Mesendoderm (in vitro differentiated cells): ENCODE data around the gene NXN.
"Not testable (repeated sequence)": the region's sequence is repeated elsewhere in the genome, so short reads cannot be mapped to it uniquely, and the experiment has no call there.

Source experiments
- DNase-seq: peaks from one replicate; pipeline ENCODE4 v3.0.0; 2013
- H2AK5ac ChIP-seq: 2 replicates; pipeline ENCODE4 v1.6.1; 2013; ENCODE audit warnings: low read length, inconsistent platforms
- H2BK120ac ChIP-seq: 2 replicates; pipeline ENCODE4 v1.6.1; 2013; ENCODE audit warnings: low read depth, mild to moderate bottlenecking, low read length, moderate library complexity, mixed read lengths
- H2BK15ac ChIP-seq: replicated peaks from 2 replicates; pipeline ENCODE4 v1.6.1; 2013; ENCODE audit warnings: low read depth, mild to moderate bottlenecking, moderate library complexity
- H2BK5ac ChIP-seq: 2 replicates; pipeline ENCODE4 v1.6.1; 2013; ENCODE audit warnings: low read length, inconsistent platforms
- H3K18ac ChIP-seq: 2 replicates; pipeline ENCODE4 v1.6.1; 2013; ENCODE audit warnings: mild to moderate bottlenecking, low read length, mixed read lengths
- H3K23ac ChIP-seq: one replicate; pipeline ENCODE4 v1.6.1; 2013; ENCODE audit warnings: low read length
- H3K27ac ChIP-seq: 2 replicates; pipeline ENCODE4 v1.5.1; 2013; ENCODE audit warnings: low read depth, mild to moderate bottlenecking, inconsistent platforms, low read length, moderate library complexity
- H3K27me3 ChIP-seq: 2 replicates; pipeline ENCODE4 v1.6.1; 2013; ENCODE audit warnings: low read length, control low read depth, mild to moderate bottlenecking, inconsistent platforms; ENCODE audit not compliant: insufficient read depth, poor library complexity
- H3K36me3 ChIP-seq: 2 replicates; pipeline ENCODE4 v1.6.1; 2013; ENCODE audit warnings: low read length, inconsistent platforms; ENCODE audit not compliant: control insufficient read depth, insufficient read depth
- H3K4ac ChIP-seq: one replicate; pipeline ENCODE4 v1.6.1; 2013; ENCODE audit warnings: low read depth, mild to moderate bottlenecking, low read length, moderate library complexity
- H3K4me1 ChIP-seq: 2 replicates; pipeline ENCODE4 v1.6.1; 2013; ENCODE audit warnings: low read depth, low read length, inconsistent platforms; ENCODE audit not compliant: control insufficient read depth
- H3K4me2 ChIP-seq: 2 replicates; pipeline ENCODE4 v1.6.1; 2013; ENCODE audit warnings: low read length
- H3K4me3 ChIP-seq: 2 replicates; pipeline ENCODE4 v1.5.1; 2013; ENCODE audit warnings: mild to moderate bottlenecking, low read length
- H3K56ac ChIP-seq: one replicate; pipeline ENCODE4 v1.6.1; 2013; ENCODE audit warnings: low read length
- H3K79me1 ChIP-seq: 2 replicates; pipeline ENCODE4 v1.6.1; 2013; ENCODE audit warnings: low read length, inconsistent platforms
- H3K79me2 ChIP-seq: 2 replicates; pipeline ENCODE4 v1.6.1; 2013; ENCODE audit warnings: mild to moderate bottlenecking, low read length; ENCODE audit not compliant: control insufficient read depth, insufficient read depth
- H3K9ac ChIP-seq: 2 replicates; pipeline ENCODE4 v1.6.1; 2013; ENCODE audit warnings: low read length, inconsistent platforms
- H4K5ac ChIP-seq: one replicate; pipeline ENCODE4 v1.6.1; 2013; ENCODE audit warnings: low read length
- H4K8ac ChIP-seq: one replicate; pipeline ENCODE4 v1.6.1; 2013; ENCODE audit warnings: low read depth, mild to moderate bottlenecking, control low read depth, low read length, moderate library complexity
- WGBS: extraction: QIAGEN DNeasy Blood & Tissue Kit; methylation state at CpG from one replicate; pipeline ENCODE4 v1.1.7; 2013; ENCODE audit warnings: low lambda C conversion rate, missing lambda C conversion rate; ENCODE audit not compliant: insufficient coverage; ENCODE audit errors: extremely low coverage; 5-methylcytosine and 5-hydroxymethylcytosine counted together

Gene NXN

GRCh38 chr17:869086-869485 lies 110.5 kb downstream of the NXN start:
- Histone ChIP-seq H3K27ac (no peak overlapping the region), H3K27me3 (no peaks in the 10 kb centered on the region), H2BK120ac (no peak overlapping the region), H3K4me3 (no peak overlapping the region), H4K5ac (no peak overlapping the region), H2AK5ac (no peak overlapping the region), H3K36me3 (peaks cover 2% of the 10 kb centered on the region), H3K18ac (no peak overlapping the region), H3K23ac (no peak overlapping the region), H3K79me2 (peaks cover 58% of the 10 kb centered on the region), H3K9ac (no peak overlapping the region), H3K4me2 (no peak overlapping the region), H2BK5ac (no peak overlapping the region), H2BK15ac (no peak overlapping the region), H3K4me1 (no peaks in the 10 kb centered on the region), H3K79me1 (peaks cover 40% of the 10 kb centered on the region), H3K4ac (no peak overlapping the region), H3K56ac (no peak overlapping the region), H4K8ac (no peak overlapping the region)
- no peak for DNase-seq
- WGBS: no CpG with 5 or more reads among the region's 7 CpGs

- Histone ChIP-seq H3K4ac (no peak overlapping the region), H3K4me1 (no peaks in the 10 kb centered on the region), H3K36me3 (peaks cover 2% of the 10 kb centered on the region)
These were observed 111.6 kb downstream of the NXN start for GRCh38 chr17:867896-868489.

GRCh38 chr17:867238-867637 lies 112.3 kb downstream of the NXN start:
- not testable (repeated sequence) for H2BK5ac ChIP-seq, H3K27ac ChIP-seq, H3K27me3 ChIP-seq, H4K5ac ChIP-seq, H3K4ac ChIP-seq, H3K4me3 ChIP-seq, H2AK5ac ChIP-seq, H3K56ac ChIP-seq, H2BK120ac ChIP-seq, H3K4me1 ChIP-seq, H2BK15ac ChIP-seq, H3K9ac ChIP-seq, DNase-seq, H3K23ac ChIP-seq, H4K8ac ChIP-seq, H3K4me2 ChIP-seq, H3K36me3 ChIP-seq, H3K18ac ChIP-seq
- Histone ChIP-seq H3K79me1 (peaks cover 39% of the 10 kb centered on the region), H3K79me2 (peaks cover 55% of the 10 kb centered on the region)
- no CpG with 5 or more reads among the region's 10 CpGs for WGBS

More at GRCh38 chr17:867896-868489, 111.6 kb downstream of the NXN start:
- Histone ChIP-seq H3K56ac (no peak overlapping the region), H3K79me2 (peaks cover 56% of the 10 kb centered on the region), H3K4me3 (no peak overlapping the region), H3K23ac (no peak overlapping the region), H4K5ac (no peak overlapping the region), H3K9ac (no peak overlapping the region), H3K79me1 (peaks cover 39% of the 10 kb centered on the region), H2AK5ac (no peak overlapping the region), H2BK5ac (no peak overlapping the region), H3K4me2 (no peak overlapping the region), H3K27ac (no peak overlapping the region), H3K18ac (no peak overlapping the region), H4K8ac (no peak overlapping the region), H2BK15ac (no peak overlapping the region), H2BK120ac (no peak overlapping the region), H3K27me3 (no peaks in the 10 kb centered on the region)
- no CpG with 5 or more reads among the region's 13 CpGs for WGBS
- no peak for DNase-seq

GRCh38 chr17:866568-867103 lies 112.9 kb downstream of the NXN start:
- no peak overlapping the region for H3K18ac ChIP-seq
- peaks cover 5% of the 10 kb centered on the region for H3K36me3 ChIP-seq
- no peak overlapping the region for H2BK5ac ChIP-seq
- H3K79me1 ChIP-seq: peaks cover 33% of the 10 kb centered on the region
- H3K27me3 ChIP-seq: no peaks in the 10 kb centered on the region
- no CpG with 5 or more reads among the region's 9 CpGs for WGBS
- H3K23ac ChIP-seq: no peak overlapping the region
- no peak overlapping the region for H4K5ac ChIP-seq
- H3K56ac ChIP-seq: no peak overlapping the region
- H3K79me2 ChIP-seq: peaks cover 52% of the 10 kb centered on the region
- H2AK5ac ChIP-seq: no peak overlapping the region
- no peak overlapping the region for H2BK120ac ChIP-seq
- no peak overlapping the region for H3K27ac ChIP-seq
- H4K8ac ChIP-seq: no peak overlapping the region
- no peak overlapping the region for H3K4ac ChIP-seq
- no peak overlapping the region for H3K9ac ChIP-seq
- no peak overlapping the region for H3K4me2 ChIP-seq
- no peaks in the 10 kb centered on the region for H3K4me1 ChIP-seq
- H2BK15ac ChIP-seq: no peak overlapping the region
- DNase-seq: no peak
- H3K4me3 ChIP-seq: no peak overlapping the region

GRCh38 chr17:864315-864714 lies 115.3 kb downstream of the NXN start:
- Histone ChIP-seq H3K79me2 (peaks cover 46% of the 10 kb centered on the region), H3K4me2 (no peak overlapping the region), H3K18ac (no peak overlapping the region), H3K9ac (no peak overlapping the region), H3K27ac (no peak overlapping the region), H3K56ac (no peak overlapping the region), H2BK5ac (no peak overlapping the region), H3K79me1 (peaks cover 29% of the 10 kb centered on the region), H3K23ac (no peak overlapping the region), H3K4me3 (no peak overlapping the region), H4K5ac (no peak overlapping the region), H4K8ac (no peak overlapping the region), H2BK120ac (no peak overlapping the region), H3K27me3 (no peaks in the 10 kb centered on the region), H3K36me3 (peaks cover 5% of the 10 kb centered on the region), H2AK5ac (no peak overlapping the region), H2BK15ac (no peak overlapping the region), H3K4me1 (peaks cover 4% of the 10 kb centered on the region), H3K4ac (no peak overlapping the region)
- WGBS: no CpG with 5 or more reads among the region's 8 CpGs
- DNase-seq: no peak

- Histone ChIP-seq H3K9ac (no peak overlapping the region), H4K5ac (no peak overlapping the region), H3K4me3 (no peak overlapping the region), H3K18ac (no peak overlapping the region), H2BK120ac (no peak overlapping the region), H3K27me3 (no peaks in the 10 kb centered on the region), H2AK5ac (no peak overlapping the region), H2BK15ac (no peak overlapping the region), H3K79me2 (peaks cover 45% of the 10 kb centered on the region), H2BK5ac (no peak overlapping the region), H3K23ac (no peak overlapping the region), H3K36me3 (peaks cover 5% of the 10 kb centered on the region), H3K4ac (no peak overlapping the region), H3K56ac (no peak overlapping the region), H3K4me2 (no peak overlapping the region), H4K8ac (no peak overlapping the region), H3K27ac (no peak overlapping the region), H3K79me1 (peaks cover 29% of the 10 kb centered on the region), H3K4me1 (peaks cover 4% of the 10 kb centered on the region)
- WGBS: no CpG with 5 or more reads among the region's 23 CpGs
- DNase-seq: no peak
These were observed 115.7 kb downstream of the NXN start for GRCh38 chr17:863880-864279.
